ENCODE data around the gene EFCAB5. TPM values are rescaled to one million over a fixed set of nuclear protein-coding genes. Genes with fewer than 3 reads are reported as not detected.
"Not testable (repeated sequence)": the region's sequence is repeated elsewhere in the genome, so short reads cannot be mapped to it uniquely, and the experiment has no call there.

The EFCAB5 gene
- total and polyA plus RNA-seq, 4 donors: under 0.01 to 0.05 TPM; not detected in 2

DNA sequence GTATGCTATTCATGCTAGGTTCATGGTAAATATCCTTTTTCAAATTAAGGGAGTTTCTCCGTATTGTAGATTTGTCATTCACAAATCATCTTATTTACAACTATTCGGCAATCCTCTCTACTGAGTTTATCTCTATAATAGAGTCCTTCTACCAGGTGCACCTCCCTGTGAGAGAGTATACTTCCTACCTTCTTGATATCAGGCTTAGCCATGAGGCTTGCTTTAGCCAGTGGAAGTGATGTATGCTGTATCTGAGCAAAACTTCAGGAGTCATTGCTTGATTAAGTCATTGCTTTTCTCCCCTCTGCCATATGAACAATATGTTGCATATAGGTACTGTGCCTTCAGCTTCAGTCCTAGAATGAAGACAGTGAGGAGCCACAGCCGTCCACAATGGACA, 195.7 kb downstream of the EFCAB5 start:
- 94% methylated on average over 3 of the region's 3 CpGs for WGBS

DNA sequence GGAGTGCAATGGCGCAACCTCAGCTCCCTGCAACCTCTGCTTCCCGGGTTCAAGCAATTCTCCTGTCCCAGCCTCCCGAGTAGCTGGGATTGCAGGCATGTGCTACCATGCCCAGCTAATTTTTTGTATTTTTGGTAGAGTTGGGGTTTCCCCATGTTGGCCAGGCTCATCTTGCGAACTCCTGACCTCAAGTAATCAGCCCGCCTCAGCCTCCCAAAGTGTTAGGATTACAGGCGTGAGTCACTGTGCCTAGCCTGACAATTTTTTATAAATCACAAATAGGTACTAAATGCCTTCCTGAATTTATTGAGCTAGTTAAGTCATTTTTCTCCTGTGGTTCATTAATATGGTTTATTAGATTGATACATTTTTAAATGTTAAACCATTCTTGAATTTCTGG, 206.4 kb downstream of the EFCAB5 start:
- WGBS: 95% methylated on average over 6 of the region's 6 CpGs
- not testable (repeated sequence) for H3K27me3 ChIP-seq (ENCODE audit: control insufficient read depth in 4 of 4, insufficient read depth in 4 of 4, low read length in 3 of 4); H3K9me3 ChIP-seq (ENCODE audit: control insufficient read depth in 4 of 4, low read length in 3 of 4); H3K4me1 ChIP-seq (ENCODE audit: control insufficient read depth in 4 of 4, insufficient read depth in 4 of 4, low read length in 3 of 4); H3K9ac ChIP-seq (ENCODE audit: low read depth in 1 of 2, low read length in 2 of 2); H3K4me3 ChIP-seq (ENCODE audit: low read depth in 1 of 3, low read length in 3 of 3); H3K36me3 ChIP-seq (ENCODE audit: control insufficient read depth in 4 of 4, insufficient read depth in 3 of 4, low read depth in 1 of 4, low read length in 3 of 4); H3K27ac ChIP-seq (ENCODE audit: low read depth in 1 of 2, low read length in 2 of 2); DNase-seq (ENCODE audit: low spot score)

More for the DNA sequence above, 195.7 kb downstream of the EFCAB5 start:
- Histone ChIP-seq H3K4me3 (ENCODE audit: low read depth in 1 of 3, low read length in 3 of 3) (no peak overlapping the region), H3K36me3 (ENCODE audit: control insufficient read depth in 4 of 4, insufficient read depth in 3 of 4, low read depth in 1 of 4, low read length in 3 of 4) (peaks cover 0 to 5% (median 3%) of the 10 kb centered on the region in 4 donors), H3K9me3 (ENCODE audit: control insufficient read depth in 4 of 4, low read length in 3 of 4) (no peaks in the 10 kb centered on the region), H3K27ac (ENCODE audit: low read depth in 1 of 2, low read length in 2 of 2) (no peak overlapping the region), H3K9ac (ENCODE audit: low read depth in 1 of 2, low read length in 2 of 2) (no peak overlapping the region), H3K27me3 (ENCODE audit: control insufficient read depth in 4 of 4, insufficient read depth in 4 of 4, low read length in 3 of 4) (no peaks in the 10 kb centered on the region), H3K4me1 (ENCODE audit: control insufficient read depth in 4 of 4, insufficient read depth in 4 of 4, low read length in 3 of 4) (peaks cover 0 to 4% (median 0%) of the 10 kb centered on the region in 4 donors)
- DNase-seq (ENCODE audit: low spot score): no peak
- TF ChIP-seq RXRA (IDR thresholded peaks at IDR 0.05) (no peak), EGR1 (IDR thresholded peaks at IDR 0.05; ENCODE audit: low read depth in 2 of 2) (no peak), NR2F2 (IDR thresholded peaks at IDR 0.05) (no peak)
- TF ChIP-seq, protein P1, sequence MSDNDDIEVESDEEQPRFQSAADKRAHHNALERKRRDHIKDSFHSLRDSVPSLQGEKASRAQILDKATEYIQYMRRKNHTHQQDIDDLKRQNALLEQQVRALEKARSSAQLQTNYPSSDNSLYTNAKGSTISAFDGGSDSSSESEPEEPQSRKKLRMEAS (IDR thresholded peaks at IDR 0.05): no peak

DNA sequence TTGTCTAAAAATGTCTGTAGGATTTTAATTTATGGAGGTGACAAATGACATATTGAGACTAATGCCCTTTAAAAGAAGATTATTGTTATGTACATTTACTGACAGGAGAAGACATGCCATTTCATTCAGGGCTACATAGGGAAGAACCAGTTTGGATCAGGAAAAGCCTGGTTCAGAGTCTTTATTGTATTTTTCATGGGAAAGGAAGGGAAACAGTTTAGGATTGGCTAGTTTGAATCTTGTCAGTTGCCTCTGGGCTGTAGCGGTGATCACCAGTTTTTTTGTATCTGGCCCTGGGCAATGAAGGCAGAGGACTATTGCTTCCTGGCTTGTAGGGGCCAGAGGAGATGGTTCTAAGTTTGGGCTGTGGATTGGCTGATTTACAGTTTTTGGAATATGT, 206.9 kb downstream of the EFCAB5 start:
- 97% methylated on average over 1 of the region's 1 CpG for WGBS
- no peak overlapping the region for H3K4me3 ChIP-seq (ENCODE audit: low read depth in 1 of 3, low read length in 3 of 3)
- H3K9me3 ChIP-seq (ENCODE audit: control insufficient read depth in 4 of 4, low read length in 3 of 4): no peaks in the 10 kb centered on the region

DNA sequence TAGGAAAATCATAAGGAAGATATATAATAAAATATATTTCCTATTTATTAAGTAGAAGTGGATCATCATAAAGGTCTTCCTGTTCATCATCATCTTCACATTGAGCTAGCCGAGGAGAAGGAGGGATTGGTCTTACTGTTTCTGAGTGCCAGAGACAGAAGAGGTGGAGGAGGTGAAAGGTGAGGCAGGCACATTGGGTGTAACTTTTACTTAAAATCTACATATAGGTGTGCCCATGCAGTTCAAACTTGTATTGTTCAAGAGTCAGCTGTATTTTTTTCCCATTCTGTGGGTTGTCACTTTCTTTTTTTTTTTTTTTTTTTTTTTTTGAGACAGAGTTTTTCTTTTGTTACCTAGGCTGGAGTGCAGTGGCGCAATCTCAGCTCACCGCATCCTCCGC, 210.0 kb downstream of the EFCAB5 start:
- H3K27ac ChIP-seq (ENCODE audit: low read depth in 1 of 2, low read length in 2 of 2): no peak overlapping the region
- no peaks in the 10 kb centered on the region for H3K27me3 ChIP-seq (ENCODE audit: control insufficient read depth in 4 of 4, insufficient read depth in 4 of 4, low read length in 3 of 4)
- DNase-seq (ENCODE audit: low spot score): no peak
- H3K9me3 ChIP-seq (ENCODE audit: control insufficient read depth in 4 of 4, low read length in 3 of 4): no peaks in the 10 kb centered on the region
- no peak overlapping the region for H3K4me3 ChIP-seq (ENCODE audit: low read depth in 1 of 3, low read length in 3 of 3)
- H3K4me1 ChIP-seq (ENCODE audit: control insufficient read depth in 4 of 4, insufficient read depth in 4 of 4, low read length in 3 of 4): peaks cover 0 to 2% (median 0%) of the 10 kb centered on the region in 4 donors
- peaks cover 0 to 2% (median 0%) of the 10 kb centered on the region in 4 donors for H3K36me3 ChIP-seq (ENCODE audit: control insufficient read depth in 4 of 4, insufficient read depth in 3 of 4, low read depth in 1 of 4, low read length in 3 of 4)
- H3K9ac ChIP-seq (ENCODE audit: low read depth in 1 of 2, low read length in 2 of 2): no peak overlapping the region
- WGBS: 98% methylated on average over 4 of the region's 4 CpGs
- TF ChIP-seq FOXA1 (IDR thresholded peaks at IDR 0.05) (no peak), GABPA (IDR thresholded peaks at IDR 0.05 in 1 of 2, conservative IDR thresholded peaks at IDR 0.05 in 1 of 2) (no peak), EGR1 (IDR thresholded peaks at IDR 0.05; ENCODE audit: low read depth in 2 of 2) (no peak), YY1 (IDR thresholded peaks at IDR 0.05) (no peak), TAF1 (conservative IDR thresholded peaks at IDR 0.05) (no peak), NR2F2 (IDR thresholded peaks at IDR 0.05) (no peak)
- TF ChIP-seq, protein P2, sequence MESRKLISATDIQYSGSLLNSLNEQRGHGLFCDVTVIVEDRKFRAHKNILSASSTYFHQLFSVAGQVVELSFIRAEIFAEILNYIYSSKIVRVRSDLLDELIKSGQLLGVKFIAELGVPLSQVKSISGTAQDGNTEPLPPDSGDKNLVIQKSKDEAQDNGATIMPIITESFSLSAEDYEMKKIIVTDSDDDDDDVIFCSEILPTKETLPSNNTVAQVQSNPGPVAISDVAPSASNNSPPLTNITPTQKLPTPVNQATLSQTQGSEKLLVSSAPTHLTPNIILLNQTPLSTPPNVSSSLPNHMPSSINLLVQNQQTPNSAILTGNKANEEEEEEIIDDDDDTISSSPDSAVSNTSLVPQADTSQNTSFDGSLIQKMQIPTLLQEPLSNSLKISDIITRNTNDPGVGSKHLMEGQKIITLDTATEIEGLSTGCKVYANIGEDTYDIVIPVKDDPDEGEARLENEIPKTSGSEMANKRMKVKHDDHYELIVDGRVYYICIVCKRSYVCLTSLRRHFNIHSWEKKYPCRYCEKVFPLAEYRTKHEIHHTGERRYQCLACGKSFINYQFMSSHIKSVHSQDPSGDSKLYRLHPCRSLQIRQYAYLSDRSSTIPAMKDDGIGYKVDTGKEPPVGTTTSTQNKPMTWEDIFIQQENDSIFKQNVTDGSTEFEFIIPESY (IDR thresholded peaks at IDR 0.05): no peak
- TF ChIP-seq, protein P3, sequence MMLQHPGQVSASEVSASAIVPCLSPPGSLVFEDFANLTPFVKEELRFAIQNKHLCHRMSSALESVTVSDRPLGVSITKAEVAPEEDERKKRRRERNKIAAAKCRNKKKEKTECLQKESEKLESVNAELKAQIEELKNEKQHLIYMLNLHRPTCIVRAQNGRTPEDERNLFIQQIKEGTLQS (IDR thresholded peaks at IDR 0.05): no peak
- TF ChIP-seq, protein P1 (IDR thresholded peaks at IDR 0.05): no peak

More for the DNA sequence above, 206.9 kb downstream of the EFCAB5 start:
- H3K27me3 ChIP-seq (ENCODE audit: control insufficient read depth in 4 of 4, insufficient read depth in 4 of 4, low read length in 3 of 4): no peaks in the 10 kb centered on the region
- no peak overlapping the region for H3K27ac ChIP-seq (ENCODE audit: low read depth in 1 of 2, low read length in 2 of 2)
- no peak overlapping the region for H3K9ac ChIP-seq (ENCODE audit: low read depth in 1 of 2, low read length in 2 of 2)
- TF ChIP-seq, protein P3 (IDR thresholded peaks at IDR 0.05): no peak
- TF ChIP-seq NR2F2 (IDR thresholded peaks at IDR 0.05): no peak
- no peak for TF ChIP-seq YY1 (IDR thresholded peaks at IDR 0.05)
- no peak for TF ChIP-seq GABPA (IDR thresholded peaks at IDR 0.05 in 1 of 2, conservative IDR thresholded peaks at IDR 0.05 in 1 of 2)
- TF ChIP-seq, protein P2 (IDR thresholded peaks at IDR 0.05): no peak
- DNase-seq (ENCODE audit: low spot score): no peak
- peaks cover 0 to 2% (median 0%) of the 10 kb centered on the region in 4 donors for H3K4me1 ChIP-seq (ENCODE audit: control insufficient read depth in 4 of 4, insufficient read depth in 4 of 4, low read length in 3 of 4)
- peaks cover 0 to 2% (median 0%) of the 10 kb centered on the region in 4 donors for H3K36me3 ChIP-seq (ENCODE audit: control insufficient read depth in 4 of 4, insufficient read depth in 3 of 4, low read depth in 1 of 4, low read length in 3 of 4)
